C4-2B (cell line): ENCODE results near the gene NLRP6.

Experiments used
- CTCF ChIP-seq: fragments of 450-650 bp; conservative IDR thresholded peaks from 2 replicates; pipeline ENCODE4 v1.5.1; 2017; ENCODE audit warnings: mild to moderate bottlenecking
- ZFX ChIP-seq: fragments of 450-650 bp; IDR thresholded peaks from 2 replicates; pipeline ENCODE4 v1.6.1; 2017

- TF ChIP-seq CTCF: no peak
- no peak for TF ChIP-seq ZFX
These were observed 37.9 kb upstream of the NLRP6 start for GRCh38 chr11:240315-240714.
